Measurements from ENCODE around the gene SGSM1. TPM values are rescaled to one million over a fixed set of nuclear protein-coding genes. Genes with fewer than 3 reads are reported as not detected.

The SGSM1 gene
- total RNA-seq, 4 donors from 2014 or later: 4.2 to 6.7 (median 5.6) TPM

DNA sequence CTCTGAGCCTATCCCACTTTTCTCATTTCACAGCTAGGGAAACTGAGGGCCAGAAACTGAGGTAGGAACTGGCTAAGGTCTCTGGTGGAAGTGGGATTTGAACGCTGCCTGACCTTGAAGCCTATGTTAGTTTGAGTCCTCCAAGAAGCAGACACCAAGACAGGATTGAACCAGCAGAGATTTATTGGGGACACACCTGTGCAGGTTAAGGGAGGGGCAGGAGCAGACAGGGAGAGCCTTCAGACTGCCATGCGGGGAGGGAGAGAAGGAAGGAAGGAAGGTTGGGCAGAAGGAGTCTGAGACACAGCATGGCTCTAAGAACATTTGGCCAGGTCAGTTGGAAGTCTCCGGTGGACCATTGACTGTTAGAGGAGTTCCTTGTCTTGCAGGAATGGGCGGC is 59.5 kb downstream of the SGSM1 start:
- TF ChIP-seq POLR2A (IDR thresholded peaks at IDR 0.05): no peak
- TF ChIP-seq, protein P1, sequence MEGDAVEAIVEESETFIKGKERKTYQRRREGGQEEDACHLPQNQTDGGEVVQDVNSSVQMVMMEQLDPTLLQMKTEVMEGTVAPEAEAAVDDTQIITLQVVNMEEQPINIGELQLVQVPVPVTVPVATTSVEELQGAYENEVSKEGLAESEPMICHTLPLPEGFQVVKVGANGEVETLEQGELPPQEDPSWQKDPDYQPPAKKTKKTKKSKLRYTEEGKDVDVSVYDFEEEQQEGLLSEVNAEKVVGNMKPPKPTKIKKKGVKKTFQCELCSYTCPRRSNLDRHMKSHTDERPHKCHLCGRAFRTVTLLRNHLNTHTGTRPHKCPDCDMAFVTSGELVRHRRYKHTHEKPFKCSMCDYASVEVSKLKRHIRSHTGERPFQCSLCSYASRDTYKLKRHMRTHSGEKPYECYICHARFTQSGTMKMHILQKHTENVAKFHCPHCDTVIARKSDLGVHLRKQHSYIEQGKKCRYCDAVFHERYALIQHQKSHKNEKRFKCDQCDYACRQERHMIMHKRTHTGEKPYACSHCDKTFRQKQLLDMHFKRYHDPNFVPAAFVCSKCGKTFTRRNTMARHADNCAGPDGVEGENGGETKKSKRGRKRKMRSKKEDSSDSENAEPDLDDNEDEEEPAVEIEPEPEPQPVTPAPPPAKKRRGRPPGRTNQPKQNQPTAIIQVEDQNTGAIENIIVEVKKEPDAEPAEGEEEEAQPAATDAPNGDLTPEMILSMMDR (IDR thresholded peaks at IDR 0.05): no peak
- intact Hi-C loops (cut with DNase I): no loop called here
- Histone ChIP-seq H3K9me3 (no peaks in the 10 kb centered on the region), H3K4me1 (no peaks in the 10 kb centered on the region), H3K36me3 (no peaks in the 10 kb centered on the region), H3K4me3 (replicated peaks in 1 of 3) (no peak overlapping the region), H3K27me3 (no peaks in the 10 kb centered on the region), H3K27ac (no peak overlapping the region)
- 87 to 98% methylated on average over 4 of the region's 4 CpGs for WGBS, 2 donors
- DNase-seq: no peak

DNA sequence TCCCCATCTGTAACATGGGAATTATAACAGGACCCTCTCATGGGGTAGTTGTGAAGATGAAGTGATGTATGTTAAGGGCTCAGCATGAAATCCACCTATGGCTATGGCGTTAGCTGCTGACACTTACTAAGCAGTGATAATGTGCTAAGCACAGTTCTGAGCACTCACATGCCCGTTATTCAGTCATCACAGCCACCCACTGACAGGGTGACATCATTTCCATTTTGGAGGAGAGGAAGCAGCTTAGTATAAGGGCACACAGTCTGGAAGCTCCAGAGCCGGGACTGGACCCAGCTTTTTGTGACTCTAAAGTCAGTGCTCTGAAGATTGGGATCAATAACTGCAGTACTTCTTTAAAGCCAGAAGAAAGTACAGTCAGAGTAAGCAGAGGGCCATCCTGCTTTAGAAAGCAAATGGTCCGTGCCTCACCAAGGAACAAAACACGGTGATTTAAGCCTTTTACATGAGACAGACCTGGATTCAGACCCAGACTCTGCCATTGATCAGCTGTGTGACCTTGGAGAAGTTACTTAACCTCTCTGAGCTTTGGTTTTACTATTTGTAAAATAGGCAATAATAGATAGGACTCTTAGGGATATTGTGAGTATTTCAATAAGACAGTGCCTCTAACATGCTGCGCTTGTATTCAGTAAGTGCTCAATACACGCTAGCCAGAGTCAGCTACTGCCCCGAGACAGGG is 61.5 kb downstream of the SGSM1 start:
- Histone ChIP-seq H3K4me1 (no peaks in the 10 kb centered on the region), H3K36me3 (no peaks in the 10 kb centered on the region), H3K27me3 (no peaks in the 10 kb centered on the region), H3K4me3 (replicated peaks in 1 of 3) (no peak overlapping the region), H3K9me3 (no peaks in the 10 kb centered on the region), H3K27ac (no peak overlapping the region)
- 86 to 90% methylated on average over 8 of the region's 8 CpGs for WGBS, 2 donors
- intact Hi-C loops (cut with DNase I): no loop called here
- TF ChIP-seq POLR2A (IDR thresholded peaks at IDR 0.05): no peak
- TF ChIP-seq, protein P1 (IDR thresholded peaks at IDR 0.05): no peak
- DNase-seq: no peak

DNA sequence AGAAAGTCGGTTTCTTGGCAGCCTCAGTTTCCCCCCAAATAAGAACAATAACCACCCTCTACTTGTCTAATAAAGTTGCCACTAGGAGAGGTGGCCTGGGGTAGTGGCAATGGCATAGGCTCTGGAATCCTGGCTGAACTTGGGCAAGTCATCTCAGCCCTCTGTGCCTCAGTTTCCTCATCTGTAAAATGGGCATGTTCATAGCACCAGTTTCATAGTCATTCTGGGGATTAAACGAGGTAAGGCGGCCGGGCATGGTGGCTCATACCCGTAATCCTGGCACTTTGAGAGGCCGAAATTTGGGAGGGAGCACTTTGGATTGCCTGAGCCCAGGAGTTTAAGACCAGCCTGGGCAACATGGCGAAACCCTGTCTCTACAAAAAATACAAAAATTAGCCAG is 63.0 kb downstream of the SGSM1 start:
- TF ChIP-seq, protein P1 (IDR thresholded peaks at IDR 0.05): no peak
- no peak for TF ChIP-seq POLR2A (IDR thresholded peaks at IDR 0.05)
- 96 to 99% methylated on average over 7 of the region's 7 CpGs for WGBS, 2 donors

DNA sequence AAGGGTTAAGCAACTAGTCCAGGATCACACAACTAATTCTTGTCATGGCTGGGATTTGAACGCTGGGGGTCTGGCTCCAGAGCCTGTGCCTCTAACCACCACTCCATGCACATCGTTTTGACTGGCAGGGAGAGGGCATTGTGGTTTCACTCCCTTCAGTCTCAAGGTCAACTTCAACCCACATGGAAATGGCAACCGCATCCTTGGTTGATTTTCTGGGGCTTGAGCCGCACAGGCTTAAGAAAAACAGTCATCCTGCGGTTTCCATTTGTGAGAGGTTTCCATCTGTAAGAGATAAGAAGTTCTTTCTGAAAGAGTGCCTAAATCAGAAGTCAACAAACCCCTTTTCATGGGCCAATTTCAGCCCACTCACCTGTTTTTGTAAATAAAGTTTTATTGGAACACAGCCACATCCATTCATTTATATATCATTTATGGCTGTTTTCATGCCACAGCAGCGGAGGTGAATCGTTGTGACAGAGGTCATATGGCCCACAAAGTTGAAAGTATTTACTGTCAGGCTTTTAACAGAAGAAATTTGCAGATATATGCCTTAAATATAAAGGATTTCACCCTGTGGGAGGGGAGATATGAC is 65.7 kb downstream of the SGSM1 start:
- no peak for TF ChIP-seq POLR2A (IDR thresholded peaks at IDR 0.05)
- TF ChIP-seq, protein P1 (IDR thresholded peaks at IDR 0.05): no peak
- no peak for DNase-seq
- Histone ChIP-seq H3K27me3 (no peaks in the 10 kb centered on the region), H3K9me3 (no peaks in the 10 kb centered on the region), H3K4me3 (replicated peaks in 1 of 3) (no peak overlapping the region), H3K27ac (no peak overlapping the region), H3K36me3 (no peaks in the 10 kb centered on the region), H3K4me1 (no peaks in the 10 kb centered on the region)
- WGBS, 2 donors: 84 to 90% methylated on average over 7 of the region's 7 CpGs
- intact Hi-C loops (cut with DNase I): no loop called here

More for the DNA sequence above, 63.0 kb downstream of the SGSM1 start:
- H3K27ac ChIP-seq: no peak overlapping the region
- H3K4me3 ChIP-seq (replicated peaks in 1 of 3): no peak overlapping the region
- H3K9me3 ChIP-seq: no peaks in the 10 kb centered on the region
- no peaks in the 10 kb centered on the region for H3K4me1 ChIP-seq
- no peak for DNase-seq
- no peaks in the 10 kb centered on the region for H3K27me3 ChIP-seq
- H3K36me3 ChIP-seq: no peaks in the 10 kb centered on the region
- intact Hi-C loops (cut with DNase I): no loop called here

DNA sequence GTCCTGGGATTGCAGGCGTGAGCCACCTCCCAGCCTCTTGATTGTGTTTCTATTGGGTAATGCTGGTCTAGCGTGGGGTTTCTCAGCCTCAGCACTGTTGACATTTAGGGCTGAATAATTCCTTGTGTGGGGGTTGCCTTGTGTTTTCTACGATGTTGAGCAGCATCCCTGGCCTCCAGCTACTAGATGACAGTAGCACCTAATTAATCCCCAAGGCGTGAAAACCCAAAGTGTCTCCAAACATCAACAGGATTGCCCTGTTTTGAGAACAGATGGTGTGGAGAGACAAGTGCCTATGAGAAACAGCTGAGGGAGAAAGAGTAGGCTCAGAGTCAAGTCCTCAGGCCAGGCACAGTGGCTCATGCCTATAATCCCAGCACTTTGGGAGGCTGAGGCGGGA is 67.2 kb downstream of the SGSM1 start:
- no peak for TF ChIP-seq POLR2A (IDR thresholded peaks at IDR 0.05)
- TF ChIP-seq, protein P1 (IDR thresholded peaks at IDR 0.05): no peak
- intact Hi-C loops (cut with DNase I): no loop called here
- 73 to 74% methylated on average over 5 of the region's 5 CpGs for WGBS, 2 donors

More for the DNA sequence above, 67.2 kb downstream of the SGSM1 start:
- Histone ChIP-seq H3K27ac (no peak overlapping the region), H3K4me3 (replicated peaks in 1 of 3) (no peak overlapping the region), H3K4me1 (no peaks in the 10 kb centered on the region), H3K27me3 (no peaks in the 10 kb centered on the region), H3K9me3 (no peaks in the 10 kb centered on the region), H3K36me3 (no peaks in the 10 kb centered on the region)
- DNase-seq: no peak
